ELR (cell line): ENCODE data around the gene HOXA4.

Experiments used
- DNase-seq: peaks from one replicate; pipeline ENCODE4 v3.0.0-alpha.2; 2015; ENCODE audit warnings: low read depth

Gene HOXA4

DNA sequence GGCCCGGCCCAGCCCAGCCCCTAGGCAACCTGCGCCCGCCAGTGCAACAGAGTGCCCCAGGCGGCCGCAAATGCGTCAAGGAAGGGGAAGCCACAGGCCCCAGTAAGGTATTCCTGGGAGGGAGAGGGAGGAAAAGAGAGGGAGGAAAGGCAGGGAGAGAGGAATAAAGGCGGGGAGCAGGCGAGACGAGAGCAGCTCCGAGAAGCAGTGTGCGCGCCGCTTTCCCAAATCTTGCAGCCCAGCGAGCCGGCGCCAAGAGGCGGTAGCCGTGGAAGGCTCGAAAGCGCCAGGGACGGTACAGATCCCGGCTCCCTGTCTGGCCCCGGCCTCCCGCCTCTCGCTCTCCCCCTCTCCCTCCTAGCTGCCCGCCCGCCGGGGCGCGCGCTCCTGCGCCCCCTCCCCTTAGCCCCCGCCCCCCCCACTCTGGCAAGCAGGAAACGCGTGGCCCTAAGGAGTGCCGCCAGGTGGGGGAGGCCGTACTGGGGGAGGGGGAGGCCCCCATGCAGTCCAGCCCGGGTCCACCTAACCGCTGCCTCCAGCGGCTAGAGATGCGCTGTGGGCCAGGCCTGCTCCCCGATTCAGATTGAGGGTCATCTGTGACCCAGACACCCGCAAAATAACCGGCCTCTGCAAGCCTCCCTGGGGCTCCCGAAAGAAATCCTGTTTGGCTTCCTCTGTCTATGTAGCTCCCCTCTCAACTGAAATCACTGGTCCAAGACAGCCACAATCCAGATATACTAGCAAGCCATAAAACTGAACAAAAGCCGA is 39.3 kb upstream of the HOXA4 start:
- peak; percentile 91 for DNase-seq

DNA sequence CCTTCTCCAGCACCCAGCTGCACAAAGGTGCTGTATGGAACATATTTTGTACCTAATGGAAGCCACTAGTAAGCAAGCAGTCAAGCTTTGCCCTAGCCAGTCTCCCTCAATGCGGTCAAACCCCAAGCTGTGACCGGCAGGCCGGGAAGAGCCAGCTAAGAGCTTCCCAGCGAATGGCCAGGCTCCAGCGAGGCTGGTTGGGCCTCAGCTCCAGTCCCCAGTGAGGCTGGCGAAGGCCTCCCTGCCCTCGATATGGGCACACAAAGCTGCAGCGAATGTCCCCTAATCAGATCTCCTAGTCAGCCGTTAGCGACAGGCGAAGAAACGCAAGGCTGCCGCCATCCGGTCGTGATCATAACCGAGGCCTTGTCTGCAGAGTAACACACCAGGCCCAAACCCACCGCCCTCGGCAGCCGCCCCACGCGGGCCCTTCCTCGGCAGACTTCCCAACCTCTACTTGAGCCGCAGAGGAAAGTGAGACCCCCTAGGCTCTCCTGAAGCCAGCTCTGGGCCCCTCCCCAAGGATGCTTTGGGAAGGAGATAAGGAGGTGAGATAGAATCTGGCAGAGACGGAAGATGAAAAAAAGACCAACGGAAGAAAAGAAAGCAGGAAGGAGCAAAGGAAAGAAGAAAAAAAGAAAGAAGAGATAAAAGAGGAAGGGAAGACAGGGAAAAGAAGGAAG is 37.8 kb upstream of the HOXA4 start:
- peak; percentile 81 for DNase-seq

DNA sequence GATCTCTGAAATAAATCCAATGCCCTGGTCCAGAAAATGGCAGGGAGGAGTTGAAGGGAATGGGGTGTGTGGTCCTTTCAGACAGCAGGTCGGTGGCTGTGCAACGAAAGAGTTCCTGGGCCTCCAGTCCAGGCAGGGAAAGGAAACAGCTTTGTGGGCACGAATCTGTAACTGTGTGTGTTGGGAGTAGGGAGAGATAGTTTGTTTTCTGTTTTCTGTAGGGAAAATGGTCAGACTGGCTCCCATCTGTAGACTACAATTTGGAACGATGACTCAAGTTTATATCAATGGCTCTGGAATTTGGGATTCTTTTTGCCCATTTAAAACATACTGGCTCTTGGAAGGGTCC is 37.3 kb upstream of the HOXA4 start:
- DNase-seq, result peak; percentile 84

DNA sequence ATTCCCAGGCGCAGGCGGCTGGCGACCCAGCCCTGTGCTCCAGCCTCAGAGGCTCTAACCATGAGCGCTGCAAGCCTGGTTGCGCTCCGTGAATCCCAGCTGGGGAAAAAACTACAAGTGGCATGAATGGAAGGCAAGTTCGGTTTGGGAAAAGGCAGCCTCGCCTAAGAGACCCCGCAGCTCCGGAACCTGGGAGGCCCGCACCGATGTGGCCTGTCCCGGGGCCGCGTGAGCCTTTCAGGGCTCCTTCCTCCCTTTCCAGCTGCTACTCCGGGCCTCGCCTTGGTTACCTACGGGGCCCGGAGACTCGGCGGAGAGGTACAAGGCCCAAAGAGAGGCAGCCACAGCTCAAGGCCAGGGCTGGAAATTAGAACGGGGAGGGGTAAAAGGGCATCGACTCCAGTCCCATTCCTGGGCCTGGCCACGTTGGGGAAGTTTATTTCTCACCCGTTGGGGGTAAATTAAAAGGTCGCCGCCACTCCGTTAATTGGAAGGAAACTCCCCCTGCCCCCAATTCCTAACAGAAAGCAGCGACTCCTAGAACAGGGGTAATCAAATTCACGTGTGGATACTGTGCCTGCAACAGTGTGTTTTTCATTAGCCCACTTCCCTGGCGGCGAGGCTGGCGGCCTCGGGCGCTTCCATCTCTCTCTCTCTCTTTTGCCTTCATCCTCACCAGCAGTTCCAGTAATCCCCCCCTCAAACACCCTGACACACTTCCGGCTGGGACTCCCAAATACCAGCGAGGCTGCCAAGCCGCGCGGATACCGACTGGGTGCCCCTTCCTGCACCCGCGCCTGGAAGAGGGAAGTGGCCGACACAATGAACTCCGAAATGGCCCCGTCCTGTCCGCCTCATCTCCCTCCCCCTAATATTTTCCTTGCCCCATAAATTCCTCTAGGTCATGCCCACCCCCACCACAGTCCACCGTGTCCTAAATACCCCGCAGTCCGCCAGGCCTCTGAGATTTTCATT is 36.3 kb upstream of the HOXA4 start:
- peak; percentile 89 for DNase-seq

DNA sequence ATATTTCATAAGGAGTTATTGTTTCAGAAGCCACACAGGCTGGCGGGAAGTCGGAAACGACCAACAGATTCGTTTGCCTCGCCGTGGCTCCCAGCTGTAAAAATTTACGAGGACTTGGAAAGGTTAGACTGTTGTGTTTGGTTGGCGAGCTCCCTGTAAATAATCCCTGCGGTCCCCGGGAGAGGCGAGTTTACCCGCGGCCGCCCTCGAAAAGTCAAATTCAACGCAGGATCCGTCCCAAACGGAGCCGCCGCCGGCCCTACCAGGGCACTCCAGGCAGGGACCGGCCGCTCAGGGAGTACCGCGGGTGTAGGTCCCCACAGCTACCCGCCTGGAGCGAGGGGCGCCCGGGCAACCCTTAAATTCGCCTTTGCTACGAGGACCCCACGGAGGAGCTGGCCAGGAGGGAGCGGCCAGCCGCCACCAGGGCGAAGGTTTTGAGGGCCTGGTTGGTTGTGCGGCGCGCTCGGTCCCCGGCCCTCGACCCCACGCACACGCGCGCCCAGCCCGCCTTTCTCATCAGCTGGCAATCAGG is 35.5 kb upstream of the HOXA4 start:
- DNase-seq, result peak; percentile 57

DNA sequence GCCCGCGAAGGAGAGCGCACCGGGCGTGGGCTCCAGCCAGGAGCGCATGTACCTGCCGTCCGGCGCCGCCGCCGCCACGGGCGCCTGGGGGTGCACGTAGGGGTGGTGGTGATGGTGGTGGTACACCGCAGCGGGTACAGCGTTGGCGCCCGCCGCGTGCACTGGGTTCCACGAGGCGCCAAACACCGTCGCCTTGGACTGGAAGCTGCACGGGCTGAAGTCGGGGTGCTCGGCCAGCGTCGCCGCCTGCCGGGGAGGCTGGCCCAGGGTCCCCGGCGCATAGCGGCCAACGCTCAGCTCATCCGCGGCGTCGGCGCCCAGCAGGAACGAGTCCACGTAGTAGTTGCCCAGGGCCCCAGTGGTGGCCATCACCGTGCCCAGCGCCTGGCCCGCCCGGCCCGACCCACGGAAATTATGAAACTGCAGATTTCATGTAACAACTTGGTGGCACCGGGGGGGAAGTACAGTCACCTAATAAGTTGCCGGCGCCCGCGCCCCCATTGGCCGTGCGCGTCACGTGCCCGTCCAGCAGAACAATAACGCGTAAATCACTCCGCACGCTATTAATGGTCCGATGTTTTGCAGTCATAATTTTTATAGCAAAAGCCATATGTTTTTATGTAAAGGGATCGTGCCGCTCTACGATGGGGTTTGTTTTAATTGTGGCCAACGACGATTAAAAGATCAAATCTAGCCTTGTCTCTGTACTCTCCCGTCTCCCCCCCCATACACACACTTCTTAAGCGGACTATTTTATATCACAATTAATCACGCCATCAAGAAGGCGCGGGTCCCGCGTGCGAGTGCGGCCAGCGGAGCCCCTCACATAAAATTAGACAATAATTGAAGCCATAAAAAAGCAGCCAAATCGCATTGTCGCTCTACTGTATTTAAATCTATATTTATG is 34.8 kb upstream of the HOXA4 start, which contains the start of gene HOXA9:
Gene HOXA9 (minus strand): TSS at position 449 of the 907 bp plus-strand sequence. CDS start 80 bp downstream, at position 369.
- DNase-seq, result peak; percentile 73

DNA sequence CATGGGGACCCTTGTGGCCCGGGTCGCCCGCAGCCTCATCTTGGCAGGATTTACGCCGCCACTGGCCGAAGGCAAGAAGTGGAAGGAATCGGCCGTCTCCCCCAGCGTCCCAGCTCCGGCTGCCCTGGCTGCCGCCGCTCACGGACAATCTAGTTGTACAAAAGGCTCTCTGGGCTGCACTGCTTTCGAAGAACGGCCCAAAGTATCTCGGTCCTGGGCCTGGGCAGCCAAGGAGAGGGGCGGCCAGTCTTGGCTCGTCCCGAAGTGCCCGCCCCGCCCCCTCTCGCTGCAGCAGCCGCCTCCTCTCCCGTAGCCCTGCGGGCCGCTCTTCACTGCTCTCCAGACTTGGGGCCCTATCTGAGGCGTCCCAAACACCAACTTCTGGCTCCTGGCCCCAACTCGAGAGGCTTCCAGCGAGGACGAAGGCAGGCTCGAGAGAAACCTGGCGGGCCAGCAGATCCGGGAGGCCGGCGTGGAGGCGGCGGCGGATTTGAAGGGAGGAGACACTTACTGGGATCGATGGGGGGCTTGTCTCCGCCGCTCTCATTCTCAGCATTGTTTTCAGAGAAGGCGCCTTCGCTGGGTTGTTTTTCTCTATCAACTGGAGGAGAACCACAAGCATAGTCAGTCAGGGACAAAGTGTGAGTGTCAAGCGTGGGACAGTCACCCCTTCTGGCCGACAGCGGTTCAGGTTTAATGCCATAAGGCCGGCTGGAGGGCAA is 34.0 kb upstream of the HOXA4 start:
- DNase-seq, result no peak

DNA sequence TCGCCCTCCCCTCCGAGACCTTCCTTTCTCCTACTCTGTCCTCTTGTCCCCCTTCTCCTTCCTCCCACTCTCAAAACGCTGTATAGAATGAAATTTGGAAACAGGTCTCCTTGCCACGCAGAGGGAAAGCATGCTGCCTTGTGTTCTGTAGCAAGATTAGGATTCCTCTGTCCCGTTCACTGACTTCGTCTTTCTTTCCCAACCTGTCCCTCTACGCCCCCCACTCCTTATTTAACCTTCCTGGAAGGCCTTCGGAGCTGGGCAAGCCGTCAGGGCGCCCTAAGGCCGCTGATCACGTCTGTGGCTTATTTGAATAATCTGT is 33.4 kb upstream of the HOXA4 start:
- no peak for DNase-seq

DNA sequence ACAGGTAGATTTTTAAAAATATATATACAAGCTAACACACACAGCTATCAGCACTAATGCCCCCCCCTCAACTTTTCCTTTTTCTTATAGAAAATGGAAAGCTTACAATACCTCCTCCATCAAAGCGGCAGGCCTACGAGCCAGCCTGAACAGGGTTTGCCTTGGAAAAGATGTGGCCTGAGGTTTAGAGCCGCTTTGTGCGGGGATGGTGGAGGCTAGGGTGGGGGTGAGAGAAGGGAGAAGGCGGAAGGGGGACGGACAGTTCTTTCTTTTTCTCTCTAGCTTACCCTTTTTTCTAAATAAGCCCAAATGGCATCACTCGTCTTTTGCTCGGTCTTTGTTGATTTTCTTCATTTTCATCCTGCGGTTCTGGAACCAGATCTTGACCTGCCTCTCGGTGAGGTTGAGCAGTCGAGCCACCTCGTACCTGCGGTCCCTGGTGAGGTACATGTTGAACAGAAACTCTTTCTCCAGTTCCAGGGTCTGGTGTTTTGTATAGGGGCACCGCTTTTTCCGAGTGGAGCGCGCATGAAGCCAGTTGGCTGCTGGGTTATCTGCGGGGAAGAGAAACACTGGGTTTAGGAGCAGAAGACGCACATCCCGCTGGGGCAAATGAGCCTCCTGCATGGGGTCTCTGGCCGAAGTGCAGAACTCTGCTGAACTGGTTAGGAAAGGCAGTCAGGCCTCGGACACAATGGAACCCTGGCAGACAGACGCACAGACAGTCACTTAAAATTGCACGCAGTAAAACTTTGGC is 32.9 kb upstream of the HOXA4 start:
- DNase-seq, result no peak

DNA sequence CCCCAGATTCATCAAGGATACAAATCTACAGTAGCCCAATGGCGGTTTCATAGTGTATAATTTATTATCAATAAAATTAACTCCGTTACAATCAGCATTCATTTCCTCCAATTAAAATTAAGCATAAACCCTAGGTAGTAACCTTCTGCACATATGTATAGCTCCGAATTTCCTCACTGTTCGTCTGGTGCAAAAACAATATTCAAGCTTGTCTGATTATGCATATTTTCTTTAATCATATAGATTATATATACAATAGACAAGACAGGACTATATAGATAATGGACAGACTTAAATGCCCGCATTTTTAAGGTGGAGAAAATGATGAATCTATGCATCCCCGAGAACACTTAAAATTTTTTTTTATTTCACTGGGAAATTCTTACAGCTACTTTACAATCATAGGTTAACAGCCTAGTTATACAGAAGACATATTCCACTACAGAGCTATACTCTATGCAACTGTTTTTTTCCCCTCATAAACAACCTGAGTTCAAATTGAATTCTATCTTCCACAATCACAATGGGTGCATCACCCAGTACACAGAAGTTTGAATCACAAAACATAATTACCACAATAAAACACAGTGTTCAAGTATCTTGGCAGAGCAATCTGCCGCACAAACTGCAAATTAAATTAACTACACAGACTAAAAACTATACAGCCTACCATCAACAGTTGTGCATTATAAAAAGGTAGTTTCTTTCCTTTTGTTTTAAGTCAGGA is 32.2 kb upstream of the HOXA4 start:
- DNase-seq, result no peak

DNA sequence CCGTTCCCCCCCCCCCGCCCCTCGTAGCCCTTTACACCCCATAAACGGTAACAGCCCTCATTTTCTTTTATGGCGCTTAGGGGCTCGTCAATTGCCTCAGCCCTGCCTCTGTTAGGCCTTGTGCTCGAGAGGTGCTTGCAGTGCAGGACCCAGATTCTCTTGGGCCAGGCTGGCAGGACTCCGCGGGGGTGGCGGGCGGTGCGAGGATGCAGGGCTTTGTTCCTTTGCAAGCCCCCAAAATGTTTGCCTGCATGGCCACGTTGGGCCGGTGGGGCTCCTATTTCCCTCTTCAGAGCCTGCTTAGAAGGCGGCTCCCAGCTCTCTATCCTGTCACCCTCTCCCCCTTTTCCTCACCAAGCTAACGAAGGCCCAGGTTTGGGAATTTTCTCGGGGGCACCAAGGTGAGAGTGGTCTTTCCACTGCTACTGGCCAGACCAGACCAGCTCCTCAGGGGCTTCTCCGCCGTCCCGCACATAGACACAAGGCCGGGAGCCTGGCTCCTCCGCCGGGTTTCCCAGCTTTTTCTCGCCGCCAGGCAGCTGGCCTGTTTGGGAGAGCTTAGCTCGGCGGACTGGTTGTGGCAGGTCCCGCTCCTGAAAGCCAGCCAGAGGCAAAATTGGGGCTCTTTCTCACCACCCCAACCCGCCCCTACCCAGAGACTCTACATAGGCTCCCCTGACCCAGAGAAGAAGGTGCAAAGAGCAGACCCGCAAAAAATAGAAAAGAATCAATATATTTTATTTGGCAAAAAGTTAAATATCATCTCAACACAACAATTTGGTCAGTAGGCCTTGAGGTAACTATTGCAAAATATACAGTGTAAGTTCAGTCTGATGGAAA is 31.4 kb upstream of the HOXA4 start:
- DNase-seq, result no peak

DNA sequence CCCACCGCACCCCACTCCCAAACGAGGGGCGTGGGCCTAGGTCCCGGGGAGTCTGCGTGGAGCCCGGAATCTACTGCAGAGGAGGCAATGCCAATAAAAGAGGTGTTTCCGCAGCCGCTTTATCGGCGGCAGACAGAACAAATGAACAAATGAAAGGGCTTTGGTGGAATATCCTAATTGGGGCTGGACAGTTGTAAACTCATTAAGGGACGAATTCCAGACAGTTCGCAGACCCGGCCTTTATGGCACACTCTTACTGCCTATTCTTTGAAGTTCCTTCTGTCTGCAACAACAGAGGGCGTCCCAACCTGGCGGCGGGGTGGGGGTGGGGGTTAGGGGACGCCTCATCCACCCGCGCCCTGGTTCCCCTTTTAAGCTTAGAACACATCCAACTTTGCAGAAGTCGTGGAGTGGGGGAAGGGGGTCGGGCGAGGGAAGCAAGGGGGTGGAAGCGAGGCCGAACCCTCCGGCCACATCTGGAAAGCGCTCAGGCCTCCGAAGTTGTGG is 30.7 kb upstream of the HOXA4 start:
- DNase-seq, result no peak

DNA sequence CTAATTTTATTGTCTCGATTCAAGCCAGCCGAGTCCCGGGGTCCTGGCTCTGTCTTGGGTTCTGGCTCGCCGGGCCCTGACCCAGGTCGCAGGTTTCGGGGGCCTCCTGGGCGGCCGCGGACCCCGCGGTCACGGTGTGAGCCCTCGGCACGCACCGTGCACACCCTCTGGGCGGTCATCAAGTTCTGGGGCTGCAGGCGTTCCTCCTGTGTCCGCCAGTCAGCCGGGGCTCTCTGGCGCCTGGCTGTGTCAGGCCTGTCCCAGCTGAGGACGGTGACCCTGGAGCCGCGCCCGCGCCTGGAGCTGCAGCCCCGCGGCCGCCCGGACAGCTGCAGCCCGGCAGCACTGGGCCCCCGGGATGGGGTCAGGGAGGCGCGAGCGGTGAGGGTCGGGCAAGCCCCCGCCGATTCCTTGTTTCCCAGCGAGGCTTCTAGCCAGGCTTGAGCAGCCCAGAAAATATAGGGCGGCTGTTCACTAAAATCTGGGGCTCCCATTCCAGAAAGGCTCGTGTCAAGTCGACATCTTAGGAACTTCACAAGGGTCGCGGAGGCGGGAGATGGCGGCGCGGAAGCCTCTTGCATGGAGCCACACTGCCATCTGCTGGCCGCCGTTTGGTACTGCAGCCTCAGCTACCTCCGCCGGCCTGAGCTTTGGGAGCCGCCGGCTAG is 30.1 kb upstream of the HOXA4 start:
- DNase-seq, result peak; percentile 90

DNA sequence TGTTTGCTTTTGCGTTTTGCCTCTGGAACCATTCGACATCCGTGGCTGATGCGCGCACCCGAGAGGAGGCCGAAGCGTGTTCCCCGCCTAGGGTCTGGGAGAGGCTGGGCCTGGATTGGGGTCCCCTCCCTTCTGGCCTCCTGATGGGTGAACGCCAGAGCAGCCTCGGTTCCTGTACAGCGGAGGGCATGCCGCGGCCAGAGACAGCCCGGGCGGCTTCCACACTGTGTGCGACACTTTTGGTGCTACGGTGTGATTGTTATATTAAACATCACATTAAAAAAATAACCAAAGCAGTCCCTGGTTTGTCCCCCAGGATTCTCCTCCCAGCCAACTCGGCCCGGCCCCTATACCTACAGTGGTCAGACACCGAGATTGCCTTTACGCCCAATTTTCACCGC is 29.6 kb upstream of the HOXA4 start:
- no peak for DNase-seq

DNA sequence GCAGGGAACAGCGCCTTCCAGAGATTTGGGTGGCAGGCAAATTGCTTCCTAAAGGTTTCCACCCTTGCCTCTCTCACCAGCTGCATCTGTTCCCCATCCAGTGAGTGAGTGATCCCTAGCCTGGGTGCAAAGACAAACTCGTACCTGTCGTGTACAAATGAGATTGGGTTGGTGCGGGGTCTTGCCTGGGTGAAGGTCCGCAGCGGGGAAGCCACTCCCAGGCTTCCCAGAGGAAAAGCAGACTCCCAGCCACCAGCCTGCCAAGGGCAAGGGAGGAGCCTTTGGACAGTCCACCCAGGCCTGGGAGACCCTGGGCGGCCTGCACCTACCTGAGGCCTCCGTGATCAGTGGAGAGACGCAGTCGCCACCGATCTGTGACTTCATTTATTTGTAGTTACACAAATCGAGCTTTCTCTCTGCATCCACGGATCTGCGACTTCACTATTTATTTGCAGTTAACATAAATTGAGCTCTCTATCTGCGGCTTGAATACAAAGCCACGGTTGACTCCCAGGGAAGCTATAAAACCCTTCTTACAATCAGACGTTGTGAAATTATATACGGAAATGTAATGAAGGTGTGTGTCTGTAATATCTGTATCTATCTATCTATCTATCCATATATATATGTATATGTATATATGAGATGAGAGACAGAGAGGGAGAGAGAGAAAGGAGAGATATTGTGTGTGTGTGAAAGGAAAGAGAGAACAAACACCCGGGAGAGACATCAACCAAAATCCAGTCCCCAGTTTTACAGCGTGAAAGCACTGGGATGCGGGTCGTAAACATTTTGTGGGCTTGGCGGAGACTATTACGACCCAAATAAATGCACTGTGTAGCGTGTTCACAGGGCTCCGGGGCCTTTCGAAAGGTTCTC is 28.9 kb upstream of the HOXA4 start:
- DNase-seq, result no peak

DNA sequence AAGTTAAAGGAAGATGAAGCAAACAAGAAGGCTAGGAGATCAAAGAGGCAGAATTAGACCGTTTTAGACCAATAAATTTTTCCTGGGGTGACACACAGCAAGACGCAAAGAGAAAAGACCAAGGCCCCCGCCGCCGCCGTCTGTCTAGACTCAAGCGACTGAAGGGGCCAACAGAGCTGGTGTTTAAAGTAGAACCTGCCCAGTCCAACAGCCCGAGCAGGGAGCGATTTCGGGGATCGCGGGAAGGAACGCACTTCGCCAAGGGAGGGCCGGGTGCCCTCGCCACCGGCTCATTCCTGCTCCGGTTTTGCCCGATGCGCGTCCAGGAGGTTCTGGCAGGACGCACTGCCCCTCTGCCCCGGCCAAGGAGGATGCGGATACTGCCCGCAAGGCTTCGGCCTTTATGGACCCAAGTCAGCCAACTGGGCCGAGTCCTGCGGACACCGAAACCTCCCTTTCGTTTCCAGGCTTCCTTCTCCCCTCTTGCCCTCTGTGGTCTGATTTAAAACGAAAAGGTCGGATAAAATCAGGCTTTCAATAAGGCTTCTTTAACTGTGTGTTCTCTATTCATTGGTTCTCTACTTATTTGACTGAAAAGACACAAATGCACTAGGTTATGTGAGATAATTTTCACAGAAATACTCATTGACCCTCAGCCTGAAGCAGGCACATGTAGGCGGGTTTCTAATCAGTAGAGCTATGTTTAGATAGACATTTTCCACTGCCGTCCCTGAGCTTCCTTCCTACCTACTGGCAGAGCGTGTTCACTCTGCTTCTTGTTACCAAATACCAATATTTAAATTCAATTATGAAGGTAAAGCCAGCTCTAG is 28.1 kb upstream of the HOXA4 start:
- no peak for DNase-seq
